GM19023 (cell line): ENCODE results near the gene ZPBP.
A peak's percentile ranks its signal among the peaks of the same experiment; 100 is the strongest.

Experiments used
- ATAC-seq: cut with Tn5 transposase; IDR thresholded peaks from one replicate; pipeline ENCODE4 v1.9.1; 2021; ENCODE audit warnings: mild to moderate bottlenecking, moderate library complexity; ENCODE audit not compliant: unreplicated experiment

ZPBP gene

GRCh38 chr7:50092579-50093491 is at the start of gene ZPBP:
Gene ZPBP (minus strand): TSS chr7:50093246. CDS start chr7:50093194, 52 bp downstream.
- peak; percentile 82 for ATAC-seq

DNA sequence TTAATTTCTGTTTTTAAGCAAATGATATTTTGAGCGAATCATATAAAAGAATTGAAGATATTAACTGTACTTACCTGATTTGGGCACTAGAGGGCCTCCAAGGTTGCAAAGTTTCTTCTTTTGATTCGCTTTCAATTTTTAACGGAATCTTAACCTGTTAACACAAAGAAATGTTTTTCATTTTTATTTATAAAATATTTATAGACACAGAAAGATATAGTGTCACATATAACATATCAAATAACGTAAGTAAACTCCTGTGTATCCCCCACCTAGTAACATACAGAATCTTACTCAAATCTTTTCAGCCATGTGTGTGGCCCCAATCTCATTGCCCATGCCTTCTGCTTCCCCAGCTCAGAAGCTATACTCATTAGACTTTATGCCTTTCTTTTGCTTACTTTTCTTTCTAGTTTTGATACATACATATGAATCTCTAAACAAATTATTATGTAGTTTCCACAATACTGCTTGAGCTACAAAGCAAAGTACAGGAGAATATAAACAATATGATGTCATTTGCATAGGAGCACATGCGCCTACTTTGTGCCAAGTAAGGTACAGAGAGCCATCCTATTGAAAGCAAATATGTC is 49.5 kb upstream of the ZPBP start:
- ATAC-seq, result no peak

- no peak for ATAC-seq
Measured at GRCh38 chr7:50141854-50142253, 48.8 kb upstream of the ZPBP start.

- ATAC-seq, result no peak
Measured at GRCh38 chr7:50141131-50141530, 48.1 kb upstream of the ZPBP start.

GRCh38 chr7:50140688-50141087 is 47.6 kb upstream of the ZPBP start:
- no peak for ATAC-seq

DNA sequence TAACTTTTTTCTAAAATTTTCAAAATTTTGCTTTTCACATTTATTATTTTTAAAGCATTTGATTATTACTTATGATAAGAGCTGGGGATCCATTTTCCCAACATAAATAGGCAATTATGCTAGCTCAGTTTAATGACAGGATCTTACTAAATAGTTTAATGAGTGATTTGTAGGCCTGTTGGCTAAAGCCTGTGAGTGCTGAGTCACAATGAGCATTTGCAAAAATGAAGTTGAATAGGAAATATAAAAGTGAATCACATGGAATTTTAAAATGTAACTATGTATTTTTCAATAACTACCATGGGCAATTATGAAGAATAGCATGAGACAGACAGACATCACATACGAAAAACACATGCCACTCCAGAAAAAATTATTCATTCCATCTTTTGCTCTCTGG is 45.1 kb upstream of the ZPBP start:
- ATAC-seq, result no peak

DNA sequence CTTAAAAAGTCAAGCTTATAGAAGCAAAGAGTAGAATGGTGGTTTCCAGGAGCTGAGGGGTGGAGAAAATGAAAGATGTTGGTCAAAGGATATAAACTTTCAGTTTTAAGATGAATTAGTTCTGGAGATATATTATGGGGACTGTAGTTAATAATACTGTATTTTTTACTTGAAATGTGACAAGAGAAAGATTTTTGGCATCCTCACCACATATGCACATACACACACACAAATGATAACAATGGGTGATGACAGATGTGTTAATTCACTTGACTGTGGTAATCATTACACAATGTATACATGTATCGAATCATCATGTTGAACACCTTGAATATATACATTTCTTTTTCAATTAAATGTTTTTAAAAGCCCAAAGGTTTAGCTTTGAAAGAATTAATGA is 32.7 kb upstream of the ZPBP start:
- ATAC-seq, result no peak

DNA sequence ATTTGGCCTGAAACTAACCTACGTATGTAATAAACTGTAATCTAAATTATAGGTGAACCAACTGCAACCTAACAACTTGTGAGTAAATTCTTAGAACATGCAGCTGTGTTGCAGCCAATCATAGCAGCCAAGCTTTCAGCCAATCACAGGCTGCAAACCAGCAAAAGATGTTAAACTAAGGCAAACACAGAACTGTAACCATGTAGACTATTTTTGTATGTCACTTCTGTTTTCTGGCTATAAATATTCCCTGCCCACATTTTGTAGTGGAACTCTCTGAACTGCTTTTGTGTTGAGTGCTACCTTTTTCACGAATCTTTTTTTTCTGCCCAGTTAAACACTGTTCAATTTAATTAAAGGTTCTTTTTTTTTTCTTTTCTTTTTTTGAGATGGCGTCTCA is 28.2 kb upstream of the ZPBP start:
- ATAC-seq, result peak; percentile 84

DNA sequence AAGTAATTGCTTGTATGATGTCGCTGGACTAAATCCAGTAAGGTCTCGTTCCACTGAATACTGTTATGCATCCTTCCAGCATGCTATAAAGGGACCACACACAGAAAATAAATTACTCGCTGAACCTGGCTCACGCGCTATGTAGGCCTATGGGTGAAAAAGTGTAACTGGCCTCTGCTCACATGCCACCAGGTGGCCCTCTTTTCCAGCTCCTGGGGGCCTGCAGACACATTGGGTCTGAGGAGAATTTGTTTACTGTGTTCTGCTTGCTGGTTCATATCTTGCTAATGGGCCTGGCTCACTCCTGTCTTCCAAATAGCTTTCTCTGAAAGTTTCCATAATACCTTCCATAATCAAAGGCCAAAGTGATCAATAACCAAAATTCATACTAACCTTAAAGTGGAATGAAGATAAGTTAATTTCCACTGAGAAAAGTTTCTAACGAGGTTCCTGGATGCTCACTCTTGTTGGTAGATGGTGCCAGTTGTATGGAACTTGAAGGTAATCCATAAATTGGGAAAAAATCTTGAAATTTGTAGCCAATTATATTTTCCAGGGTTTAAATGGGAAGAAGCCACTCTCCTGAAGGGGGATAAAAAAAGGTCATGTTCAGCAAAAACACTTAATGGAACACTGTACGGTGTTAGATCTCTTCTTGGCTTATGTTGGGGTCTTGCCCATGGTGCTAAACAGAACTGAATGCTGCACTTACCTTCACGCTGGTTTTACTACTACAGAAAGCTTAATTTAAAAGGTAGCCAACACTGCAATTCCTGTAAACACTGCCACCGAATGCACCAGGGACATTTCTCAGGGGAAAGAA is 27.0 kb upstream of the ZPBP start:
- ATAC-seq, result no peak

DNA sequence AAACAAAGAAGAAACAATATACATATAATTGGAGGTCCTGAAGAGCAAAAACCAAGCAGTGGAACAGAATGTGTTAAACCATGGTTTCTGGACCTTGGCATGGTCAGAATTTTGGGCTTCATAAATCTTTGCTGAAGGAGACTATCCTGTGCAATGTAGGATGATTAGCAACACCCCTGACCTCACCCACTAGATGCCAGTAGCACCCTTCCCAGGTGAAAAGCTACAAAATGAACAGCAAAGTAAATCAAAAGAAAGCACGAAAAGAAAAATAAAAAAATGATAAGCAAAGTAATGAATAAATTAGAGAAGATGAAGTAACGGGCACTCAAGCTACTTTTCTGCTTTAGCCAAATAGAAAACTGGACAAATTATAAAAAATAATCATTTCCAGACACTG is 19.2 kb upstream of the ZPBP start:
- no peak for ATAC-seq

DNA sequence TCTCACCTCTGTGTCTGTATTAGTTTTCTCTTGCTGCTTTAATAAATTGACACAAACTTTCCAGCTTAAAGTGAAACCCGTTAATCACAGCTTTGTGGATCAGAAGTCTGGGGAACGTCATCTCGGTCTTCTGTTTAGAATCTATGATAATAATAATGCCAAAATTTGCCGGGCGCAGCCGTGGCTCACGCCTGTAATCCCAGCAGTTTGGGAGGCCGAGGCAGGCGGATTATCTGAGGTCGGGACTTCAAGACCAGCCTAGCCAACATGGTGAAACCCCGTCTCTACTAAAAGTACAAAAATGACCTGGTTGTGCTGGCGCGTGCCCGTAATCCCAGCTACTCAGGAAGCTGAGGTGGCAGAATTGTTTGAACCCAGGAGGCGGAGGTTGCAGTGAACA is 8.8 kb upstream of the ZPBP start:
- no peak for ATAC-seq

GRCh38 chr7:50095634-50096033 is 2.6 kb upstream of the ZPBP start:
- ATAC-seq, result no peak

- no peak for ATAC-seq
Measured at GRCh38 chr7:50088463-50089129, 4.5 kb downstream of the ZPBP start.

DNA sequence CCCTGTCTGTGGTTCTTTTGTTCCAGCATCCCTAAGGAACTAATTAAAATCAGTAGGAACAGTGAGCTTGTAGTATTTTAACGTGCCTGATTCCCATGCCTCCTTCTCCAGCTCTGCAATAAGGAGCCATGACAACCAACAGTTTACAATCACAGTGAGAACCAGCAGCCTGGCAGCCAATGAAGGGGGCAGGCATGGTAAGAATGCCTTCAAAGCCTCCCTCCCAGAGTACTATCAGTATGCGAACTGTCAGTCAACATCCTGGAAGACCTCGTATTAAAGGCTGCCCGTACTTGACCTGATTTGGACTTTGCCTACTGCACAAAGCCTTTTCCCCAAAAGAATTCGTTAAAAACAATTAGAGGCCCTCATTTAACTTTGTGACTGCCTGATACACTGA is 7.7 kb downstream of the ZPBP start:
- ATAC-seq, result no peak

- ATAC-seq, result no peak
Measured at GRCh38 chr7:50073093-50073492, 20.0 kb downstream of the ZPBP start.

- peak; percentile 72 for ATAC-seq
Measured at GRCh38 chr7:50069613-50070012, 23.4 kb downstream of the ZPBP start.

DNA sequence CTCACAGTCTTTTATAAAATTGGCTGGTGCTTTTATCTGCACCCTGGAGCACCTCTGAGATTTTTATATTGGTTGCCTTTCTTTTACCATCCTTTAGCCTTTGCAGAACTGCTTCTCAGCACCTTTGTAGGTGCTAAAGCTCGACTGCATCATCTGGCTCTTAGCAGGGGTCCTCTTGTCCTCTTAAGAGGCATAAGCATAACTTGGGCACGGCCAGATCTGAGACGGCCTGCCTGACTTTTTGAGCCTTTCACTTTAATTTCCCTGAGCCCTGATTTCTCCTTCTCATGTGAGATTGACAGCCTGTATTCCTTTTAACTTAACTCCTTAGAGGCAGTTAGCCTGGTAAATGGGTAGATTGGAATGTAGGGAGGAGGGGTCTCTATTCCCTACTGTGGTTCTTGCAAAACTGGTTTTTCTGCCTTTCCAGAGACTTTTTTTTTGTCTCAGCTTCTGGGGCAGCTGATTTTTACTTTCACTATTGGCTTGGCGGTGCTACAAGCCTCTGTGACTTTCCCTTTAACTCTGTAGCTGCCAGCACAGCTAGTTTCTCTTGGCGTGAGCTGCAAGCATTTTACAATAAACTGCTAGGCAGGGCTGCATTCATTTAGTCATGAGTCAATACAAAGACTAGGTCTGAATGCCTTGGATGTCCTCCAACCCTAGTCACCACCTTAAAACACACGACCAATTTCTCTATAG is 24.0 kb downstream of the ZPBP start:
- peak; percentile 65 for ATAC-seq

DNA sequence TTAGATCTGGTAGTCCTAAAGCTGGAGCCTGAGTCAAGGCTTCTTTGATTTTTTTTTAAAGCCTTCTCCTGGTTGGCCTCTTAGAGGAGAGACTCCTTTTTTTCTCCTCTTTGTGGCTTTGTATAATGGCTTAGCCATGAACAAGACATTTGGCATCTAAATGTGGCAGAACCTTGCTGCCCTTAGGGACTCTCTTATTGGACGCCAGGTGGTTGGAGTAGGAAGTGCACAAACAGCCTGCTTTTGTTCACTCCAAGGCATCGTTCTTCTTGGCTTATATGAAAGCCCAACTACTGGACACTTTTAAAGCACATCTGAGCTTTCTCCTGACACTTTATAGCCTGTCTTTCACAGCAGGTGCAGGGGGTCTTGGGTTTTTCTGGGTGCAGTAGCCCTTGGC is 25.0 kb downstream of the ZPBP start:
- no peak for ATAC-seq

DNA sequence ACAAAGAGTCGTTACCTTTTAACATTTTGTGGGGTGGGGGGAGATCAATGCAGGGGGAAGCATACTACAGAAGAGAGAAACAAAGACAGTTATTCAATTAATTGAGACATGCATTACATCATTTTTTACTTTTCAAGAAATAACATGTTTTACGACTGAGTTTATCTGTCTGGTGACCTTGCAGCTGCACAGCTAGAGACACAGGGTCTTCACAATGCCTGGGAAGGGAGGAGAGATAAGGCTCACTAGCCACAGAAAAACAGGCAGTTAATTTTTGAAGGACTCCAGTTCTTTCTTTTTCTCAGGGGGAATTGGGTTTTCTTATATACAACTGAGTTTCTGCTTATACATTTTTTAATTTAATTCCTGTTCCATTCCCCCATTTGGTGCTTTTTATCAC is 30.1 kb downstream of the ZPBP start:
- ATAC-seq, result no peak

- ATAC-seq, result no peak
Measured at GRCh38 chr7:50056131-50056530, 36.9 kb downstream of the ZPBP start.
